Cardiac fibroblast (primary cell): ENCODE measurements around the gene TNFRSF14.

ENCODE experiments used
- DNase-seq, 2 donors: peaks; one replicate each; pipeline versions ENCODE4 v3.0.0 to v3.0.0-alpha.2; 2010; ENCODE audit warnings: low read depth in 2 of 2
- H3K4me3 ChIP-seq, 2 donors: replicated peaks in 1 of 2; 1 replicate in 1 of 2; 2 replicates in 1 of 2; pipeline ENCODE4 v1.5.1; 2011; ENCODE audit warnings: low read depth in 2 of 2, low read length in 2 of 2, mild to moderate bottlenecking in 2 of 2, moderate library complexity in 1 of 2
- TF ChIP-seq, protein P1 (sequence below): IDR thresholded peaks from one replicate; pipeline ENCODE4 v1.5.1; 2011; ENCODE audit warnings: low read depth, mild to moderate bottlenecking, low read length, inconsistent platforms

Gene TNFRSF14

GRCh38 chr1:2583871-2584351 is 27.7 kb downstream of the TNFRSF14 start:
- H3K4me3 ChIP-seq, result no peak overlapping the region
- DNase-seq, result no peak
- TF ChIP-seq, protein P1, sequence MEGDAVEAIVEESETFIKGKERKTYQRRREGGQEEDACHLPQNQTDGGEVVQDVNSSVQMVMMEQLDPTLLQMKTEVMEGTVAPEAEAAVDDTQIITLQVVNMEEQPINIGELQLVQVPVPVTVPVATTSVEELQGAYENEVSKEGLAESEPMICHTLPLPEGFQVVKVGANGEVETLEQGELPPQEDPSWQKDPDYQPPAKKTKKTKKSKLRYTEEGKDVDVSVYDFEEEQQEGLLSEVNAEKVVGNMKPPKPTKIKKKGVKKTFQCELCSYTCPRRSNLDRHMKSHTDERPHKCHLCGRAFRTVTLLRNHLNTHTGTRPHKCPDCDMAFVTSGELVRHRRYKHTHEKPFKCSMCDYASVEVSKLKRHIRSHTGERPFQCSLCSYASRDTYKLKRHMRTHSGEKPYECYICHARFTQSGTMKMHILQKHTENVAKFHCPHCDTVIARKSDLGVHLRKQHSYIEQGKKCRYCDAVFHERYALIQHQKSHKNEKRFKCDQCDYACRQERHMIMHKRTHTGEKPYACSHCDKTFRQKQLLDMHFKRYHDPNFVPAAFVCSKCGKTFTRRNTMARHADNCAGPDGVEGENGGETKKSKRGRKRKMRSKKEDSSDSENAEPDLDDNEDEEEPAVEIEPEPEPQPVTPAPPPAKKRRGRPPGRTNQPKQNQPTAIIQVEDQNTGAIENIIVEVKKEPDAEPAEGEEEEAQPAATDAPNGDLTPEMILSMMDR, result no peak

DNA sequence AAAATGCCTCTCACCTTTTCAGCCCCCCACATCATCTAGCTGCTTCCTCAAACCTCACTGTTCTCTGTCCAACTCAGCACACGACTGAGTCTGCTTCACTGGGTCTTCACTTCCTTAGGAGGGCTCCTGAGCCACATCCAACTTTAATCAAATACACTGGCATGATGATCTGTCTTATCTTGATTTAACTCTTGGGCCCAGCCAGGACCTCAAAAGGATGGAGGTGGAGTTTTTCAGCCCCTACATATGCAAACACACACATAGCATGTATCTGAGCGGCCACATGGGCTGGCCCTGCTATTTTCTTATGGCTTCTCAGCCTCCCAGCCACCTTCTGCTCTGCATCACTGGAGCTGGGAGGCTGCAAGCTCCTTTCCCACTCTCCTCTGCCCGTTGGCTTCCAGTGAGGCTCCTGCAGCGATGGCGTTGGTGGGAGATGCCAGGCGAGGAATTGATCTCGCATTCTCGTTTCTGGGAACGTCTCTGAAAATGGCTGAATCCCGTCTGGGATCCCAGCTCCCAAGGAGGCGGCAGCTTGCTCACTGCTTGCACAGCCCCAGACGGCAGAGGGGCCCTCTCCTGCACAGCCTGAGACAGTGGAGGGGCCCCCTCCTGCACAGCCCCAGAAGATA is 28.6 kb downstream of the TNFRSF14 start:
- TF ChIP-seq, protein P1, result no peak
- no peak for DNase-seq
- H3K4me3 ChIP-seq, result peak overlapping the region; percentile 1 to 66

- peak overlapping the region; percentile 66 to 76 for H3K4me3 ChIP-seq
- TF ChIP-seq, protein P1, result no peak
- peak; percentile 34 to 57 for DNase-seq
These were observed 29.3 kb downstream of the TNFRSF14 start for GRCh38 chr1:2585318-2586092.

DNA sequence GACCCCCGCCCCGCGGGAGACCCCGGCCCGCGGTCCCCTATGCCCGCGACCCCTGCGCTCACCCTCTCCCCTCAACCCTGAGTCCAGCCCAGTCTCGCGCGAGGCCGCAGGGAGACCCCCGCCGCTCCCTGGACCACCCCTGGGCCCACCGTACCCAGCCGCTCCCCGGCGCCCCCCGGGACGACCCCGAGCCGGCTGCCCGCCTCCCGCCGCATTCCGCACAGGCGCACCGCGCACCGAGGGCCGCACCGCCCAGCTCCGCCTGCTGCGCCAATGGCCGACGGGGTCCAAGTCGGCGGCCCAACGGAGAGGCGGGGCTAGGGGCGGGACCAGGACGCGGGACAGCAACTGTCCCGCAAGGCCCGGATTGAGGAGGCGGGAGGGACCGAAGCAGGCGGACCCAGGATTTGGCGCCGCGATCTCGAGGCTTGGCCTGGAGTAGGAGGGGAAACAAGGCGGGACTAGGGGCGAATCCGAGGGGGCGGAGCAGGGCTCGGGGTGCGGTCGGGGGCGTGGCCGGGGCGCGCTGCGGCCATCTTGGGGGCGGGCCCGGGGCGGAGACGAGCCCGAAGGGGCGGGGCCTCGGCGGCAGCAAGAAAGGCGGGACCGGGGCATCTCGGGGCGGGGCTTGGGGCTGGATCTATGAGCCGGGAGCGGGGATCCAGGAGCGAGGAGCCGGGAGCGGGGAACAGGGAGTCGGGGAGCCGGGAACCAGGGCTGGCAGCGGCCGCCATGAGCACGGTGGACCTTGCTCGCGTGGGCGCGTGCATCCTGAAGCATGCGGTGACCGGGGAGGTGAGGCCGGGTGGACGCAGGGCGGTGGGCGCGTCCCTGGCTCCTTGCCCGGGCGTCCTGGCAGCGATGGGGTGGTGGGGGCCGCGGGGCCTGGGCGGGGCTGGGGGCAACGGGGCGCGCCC is 30.2 kb downstream of the TNFRSF14 start, which contains the start of gene PRXL2B:
Gene PRXL2B, plus strand, starts transcription at position 624 of the 917 bp plus-strand sequence. Its CDS starts 109 bp downstream, at position 733.
- peak within 1 kb of the TSS; percentile 68 to 76 for H3K4me3 ChIP-seq
- TF ChIP-seq, protein P1, result no peak

GRCh38 chr1:2587071-2587859 is 31.1 kb downstream of the TNFRSF14 start:
- peak overlapping the region; percentile 68 to 76 for H3K4me3 ChIP-seq
- DNase-seq, result peak; percentile 20 to 28
- TF ChIP-seq, protein P1, result no peak

More for the DNA sequence above, 30.2 kb downstream of the TNFRSF14 start, which contains the start of gene PRXL2B:
- peak; percentile 99 to 100 for DNase-seq
